ENCODE results near the gene NUP210.

DNA sequence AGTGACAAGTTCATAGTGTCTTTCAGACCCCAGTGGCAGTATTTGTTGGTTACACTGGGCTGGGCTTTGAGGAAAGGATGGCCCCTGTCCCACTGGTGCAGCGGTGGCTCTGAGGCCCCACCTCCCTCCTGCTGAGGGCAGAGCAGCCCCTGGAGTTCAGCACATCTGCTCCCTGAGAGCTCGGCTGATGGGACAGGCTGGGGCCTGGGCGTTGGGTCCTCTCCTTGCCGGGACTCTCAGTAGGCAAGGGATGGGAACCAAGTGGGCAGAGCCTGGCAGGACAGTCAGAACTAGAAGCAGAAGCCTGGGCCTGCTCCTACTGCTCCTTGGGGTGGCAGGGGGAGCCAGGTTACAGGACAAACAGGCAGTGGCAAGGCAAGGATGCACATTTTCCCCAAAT, 114.5 kb downstream of the NUP210 start:
- no peak for TF ChIP-seq EZH2phosphoT487 (IDR thresholded peaks at IDR 0.05; ENCODE audit: borderline replicate concordance, low read length)
- no peak for TF ChIP-seq CTCF (conservative IDR thresholded peaks at IDR 0.05; ENCODE audit: low read depth, low read length)
